Measurements from ENCODE around the gene ZC3H18. TPM values are rescaled to one million over a fixed set of nuclear protein-coding genes. Genes with fewer than 3 reads are reported as not detected.

Gene ZC3H18
- polyA plus RNA-seq, 1 donor: 34.0 TPM

GRCh38 chr16:88627531-88628411, 57.6 kb downstream of the ZC3H18 start:
- DNase-seq: no peak

- DNase-seq: no peak
These were observed 58.3 kb downstream of the ZC3H18 start for GRCh38 chr16:88628512-88628974.

DNA sequence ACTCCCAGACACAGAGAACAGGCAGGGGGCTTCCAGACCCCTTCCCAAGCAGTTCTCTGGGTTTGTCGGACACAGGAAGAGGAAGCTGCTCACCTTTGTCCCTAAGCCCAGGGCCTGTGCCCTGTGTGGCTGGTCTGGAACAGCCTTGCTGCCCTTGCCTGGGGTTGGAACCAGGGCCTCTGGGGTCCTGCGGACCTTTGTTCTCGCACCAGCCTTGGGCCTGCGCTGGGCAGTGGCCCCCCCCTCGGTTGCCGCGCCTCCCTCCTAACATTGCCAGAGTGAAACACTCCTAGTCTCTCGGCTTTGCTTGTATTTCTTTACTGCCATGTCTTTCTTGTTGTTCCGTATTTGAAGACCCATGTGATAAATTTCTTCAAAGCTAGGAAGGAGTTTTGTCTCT, 59.6 kb downstream of the ZC3H18 start:
- DNase-seq: no peak

DNA sequence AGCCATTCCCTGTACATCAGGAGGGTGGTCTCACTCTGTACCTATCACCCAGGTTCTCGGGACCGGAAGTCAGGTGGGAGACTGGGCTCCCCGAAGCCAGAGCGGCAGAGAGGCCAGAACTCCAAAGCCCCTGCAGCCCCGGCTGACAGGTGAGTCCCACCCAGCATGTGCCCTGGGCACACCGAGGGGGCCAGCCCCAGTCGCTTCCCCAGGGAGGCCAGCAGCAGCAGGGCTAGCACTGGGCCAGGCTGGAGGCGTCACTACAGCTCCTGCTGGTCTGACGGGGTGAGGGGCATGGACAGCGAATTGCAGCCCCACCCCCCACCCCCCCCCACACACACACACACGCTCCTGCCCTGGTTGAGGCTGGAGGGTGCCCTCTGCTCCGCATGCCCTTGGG, 60.2 kb downstream of the ZC3H18 start:
- no peak for DNase-seq

GRCh38 chr16:88630941-88631340, 60.7 kb downstream of the ZC3H18 start:
- DNase-seq: no peak

- DNase-seq: no peak
These were observed 61.2 kb downstream of the ZC3H18 start for GRCh38 chr16:88631384-88631783.

DNA sequence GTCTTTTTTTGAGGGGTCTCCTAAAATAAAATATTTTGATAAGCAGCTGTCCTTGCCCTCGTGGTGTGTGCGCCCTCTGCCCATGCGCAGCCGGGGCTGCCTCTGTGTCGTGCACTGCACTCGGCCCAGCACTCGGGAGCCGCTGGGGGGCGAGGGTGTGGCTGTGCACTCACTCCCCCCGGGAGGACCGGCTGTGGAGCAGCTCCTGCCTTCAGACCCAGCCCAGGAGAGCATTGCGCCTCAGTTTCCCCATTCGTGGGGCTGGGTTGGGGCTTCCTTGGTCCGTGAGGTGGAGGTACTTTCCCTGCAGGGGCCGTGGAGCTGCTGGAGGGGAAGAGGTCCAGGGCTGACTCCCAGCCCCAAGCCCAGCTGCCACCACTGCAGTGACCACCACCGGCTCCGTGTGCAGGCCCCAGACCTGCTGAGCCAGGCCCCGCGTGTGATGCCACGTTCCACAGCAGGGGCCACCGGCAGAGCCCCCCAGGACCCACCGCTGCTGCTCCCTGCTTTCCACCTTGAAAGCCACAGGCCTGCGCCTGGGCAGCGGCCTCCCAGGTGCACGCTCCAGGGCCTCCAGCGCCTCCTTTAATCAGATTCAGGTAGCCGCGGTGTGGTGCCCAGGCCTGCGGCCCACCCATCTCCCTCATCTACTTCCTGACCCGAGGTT, 61.9 kb downstream of the ZC3H18 start:
- no peak for DNase-seq

GRCh38 chr16:88632587-88632930, 62.4 kb downstream of the ZC3H18 start:
- DNase-seq: no peak

- no peak for DNase-seq
These were observed 63.5 kb downstream of the ZC3H18 start for GRCh38 chr16:88633684-88634140.

DNA sequence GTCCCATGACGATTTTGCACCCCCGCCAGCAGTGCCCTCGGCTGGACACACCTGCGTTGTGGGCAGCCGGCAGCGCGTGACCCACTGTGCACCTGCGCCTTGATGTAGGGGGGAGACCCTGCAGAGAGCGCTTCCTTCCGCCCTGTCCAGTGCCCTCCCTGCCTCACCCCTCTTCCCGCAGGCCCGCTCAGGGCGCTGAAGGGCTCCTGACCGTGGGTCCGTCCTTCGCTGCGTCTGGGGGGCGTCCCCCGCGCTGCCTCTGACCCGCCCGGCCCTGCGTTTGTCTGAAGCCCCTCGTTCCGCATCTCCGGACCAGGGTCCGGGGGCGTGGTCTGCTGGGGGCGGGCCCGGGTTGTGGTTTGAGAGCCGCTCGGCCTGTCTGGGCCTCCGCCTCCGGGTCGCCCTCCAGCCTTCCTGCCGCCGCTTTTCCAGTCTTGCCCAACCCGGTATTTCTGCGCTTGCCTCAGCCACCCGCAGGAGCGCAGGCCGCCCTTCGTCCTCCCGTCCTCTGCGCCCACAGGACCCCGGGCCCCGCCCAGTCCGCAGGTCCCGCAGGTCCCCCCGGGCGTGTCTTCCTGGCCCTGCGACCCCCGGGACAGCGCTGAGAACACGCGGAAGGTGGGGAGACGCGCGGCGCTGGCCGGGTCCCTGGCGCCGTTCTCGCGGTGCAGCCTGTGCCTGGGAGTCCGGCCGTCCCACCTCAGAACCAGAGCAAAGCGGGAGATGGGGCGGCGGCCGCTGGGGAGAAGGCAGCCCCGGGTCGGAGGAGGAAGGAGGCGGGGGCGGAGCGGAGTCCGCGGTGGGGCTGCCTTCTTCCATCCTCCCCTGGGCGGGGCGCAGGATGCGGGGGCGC, 64.2 kb downstream of the ZC3H18 start:
- no peak for DNase-seq

DNA sequence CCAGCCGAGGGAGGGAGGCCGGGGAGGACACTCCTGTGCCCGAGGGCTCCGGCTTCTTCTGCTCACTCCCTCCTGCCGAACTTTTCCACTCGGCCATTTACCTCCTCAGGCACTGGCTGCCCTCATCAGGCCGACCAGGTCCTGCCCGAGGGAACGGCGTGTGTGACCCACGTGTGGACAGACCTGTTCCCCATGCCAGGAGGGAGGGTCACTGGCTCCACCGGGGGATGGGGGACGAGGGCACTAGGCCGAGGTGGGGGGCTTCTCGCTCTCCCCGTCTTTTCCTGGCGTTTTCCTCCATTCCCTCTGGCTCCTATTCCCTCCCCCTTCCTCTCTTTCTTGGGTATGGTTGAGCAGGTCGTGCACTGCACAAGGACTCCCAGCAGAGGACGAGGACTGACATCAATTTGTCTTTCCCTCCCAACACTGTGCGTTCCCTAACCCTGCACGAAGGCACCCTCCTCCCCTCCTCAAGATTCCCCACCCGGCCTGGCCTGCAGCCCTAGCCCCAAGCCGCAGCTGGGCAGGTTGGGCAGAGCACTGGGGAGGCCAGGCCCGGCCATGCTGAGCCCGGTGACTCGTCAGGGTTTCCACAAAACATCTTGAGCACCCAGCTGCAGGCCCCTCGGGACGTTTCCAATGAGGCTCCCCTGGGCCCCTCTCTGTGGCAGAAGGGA, 64.9 kb downstream of the ZC3H18 start:
- no peak for DNase-seq

DNA sequence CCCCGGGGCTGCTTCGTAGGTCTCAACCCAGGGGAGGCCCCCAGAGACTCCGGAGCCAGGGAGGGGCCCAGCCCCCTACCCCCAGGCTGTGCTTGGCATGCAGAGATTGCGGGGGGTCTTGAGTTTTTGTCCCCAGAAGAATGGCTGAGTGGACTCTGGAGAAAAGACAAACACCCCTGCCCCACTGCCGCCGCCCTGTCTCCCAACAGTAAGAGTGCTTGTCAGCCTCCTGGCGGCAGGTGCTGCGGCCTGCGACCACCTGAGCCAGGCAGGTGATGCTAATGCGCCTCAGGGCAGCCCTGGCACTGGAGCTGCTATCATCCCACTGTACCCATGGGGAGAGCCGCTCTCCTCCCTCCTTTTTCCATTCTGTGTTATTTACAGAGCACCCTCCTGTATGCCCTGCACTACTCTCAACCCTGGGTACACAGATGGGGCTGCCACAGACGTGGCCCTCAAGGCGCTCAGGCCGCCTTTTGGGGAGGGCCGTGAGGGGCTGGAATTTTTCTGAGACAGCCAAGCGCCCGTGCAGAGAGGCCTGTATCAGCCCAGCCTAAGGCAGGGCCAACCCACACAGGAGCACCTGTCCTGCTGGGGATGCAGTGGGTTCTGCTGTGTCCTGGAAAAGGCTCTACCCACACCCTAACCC, 65.6 kb downstream of the ZC3H18 start:
- no peak for DNase-seq

GRCh38 chr16:88636488-88637265, 66.5 kb downstream of the ZC3H18 start:
- no peak for DNase-seq

DNA sequence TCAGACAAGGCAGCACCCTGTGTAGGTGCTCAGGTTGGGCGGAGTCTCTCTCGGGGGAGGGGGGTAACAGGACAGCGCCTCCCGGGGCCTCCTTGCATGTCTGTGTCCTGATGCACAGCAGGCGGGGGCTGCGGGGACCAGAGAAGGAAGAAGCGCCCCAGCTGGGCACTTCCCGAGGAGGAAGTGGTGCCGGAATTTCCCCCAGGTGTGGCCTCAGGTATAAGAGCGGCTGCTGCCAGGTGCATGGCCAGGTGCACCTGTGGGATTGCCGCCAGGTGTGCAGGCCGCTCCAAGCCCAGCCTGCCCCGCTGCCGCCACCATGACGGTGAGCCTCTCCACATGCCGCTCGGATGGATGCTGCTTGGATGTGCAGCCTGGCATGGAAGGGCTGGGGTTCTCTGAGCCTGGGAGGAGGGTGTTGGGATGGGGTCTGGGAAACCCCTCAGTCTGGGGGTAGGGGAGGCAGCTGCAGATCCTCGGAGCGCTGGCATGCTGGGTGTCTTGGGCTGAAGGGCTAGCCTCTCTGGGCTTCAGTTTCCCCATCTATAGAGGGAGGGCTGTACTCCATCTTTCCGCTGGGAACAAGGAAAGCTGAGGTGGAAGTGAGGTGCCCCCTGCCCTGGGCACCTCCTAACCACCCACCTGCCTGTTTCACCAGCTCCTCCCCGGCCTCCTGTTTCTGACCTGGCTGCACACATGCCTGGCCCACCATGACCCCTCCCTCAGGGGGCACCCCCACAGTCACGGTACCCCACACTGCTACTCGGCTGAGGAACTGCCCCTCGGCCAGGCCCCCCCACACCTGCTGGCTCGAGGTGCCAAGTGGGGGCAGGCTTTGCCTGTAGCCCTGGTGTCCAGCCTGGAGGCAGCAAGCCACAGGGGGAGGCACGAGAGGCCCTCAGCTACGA, 68.4 kb downstream of the ZC3H18 start, which contains the start of gene IL17C:
Gene IL17C, plus strand, starts transcription at position 250 of the 908 bp plus-strand sequence. Its CDS starts 70 bp downstream, at position 320.
- DNase-seq: no peak

DNA sequence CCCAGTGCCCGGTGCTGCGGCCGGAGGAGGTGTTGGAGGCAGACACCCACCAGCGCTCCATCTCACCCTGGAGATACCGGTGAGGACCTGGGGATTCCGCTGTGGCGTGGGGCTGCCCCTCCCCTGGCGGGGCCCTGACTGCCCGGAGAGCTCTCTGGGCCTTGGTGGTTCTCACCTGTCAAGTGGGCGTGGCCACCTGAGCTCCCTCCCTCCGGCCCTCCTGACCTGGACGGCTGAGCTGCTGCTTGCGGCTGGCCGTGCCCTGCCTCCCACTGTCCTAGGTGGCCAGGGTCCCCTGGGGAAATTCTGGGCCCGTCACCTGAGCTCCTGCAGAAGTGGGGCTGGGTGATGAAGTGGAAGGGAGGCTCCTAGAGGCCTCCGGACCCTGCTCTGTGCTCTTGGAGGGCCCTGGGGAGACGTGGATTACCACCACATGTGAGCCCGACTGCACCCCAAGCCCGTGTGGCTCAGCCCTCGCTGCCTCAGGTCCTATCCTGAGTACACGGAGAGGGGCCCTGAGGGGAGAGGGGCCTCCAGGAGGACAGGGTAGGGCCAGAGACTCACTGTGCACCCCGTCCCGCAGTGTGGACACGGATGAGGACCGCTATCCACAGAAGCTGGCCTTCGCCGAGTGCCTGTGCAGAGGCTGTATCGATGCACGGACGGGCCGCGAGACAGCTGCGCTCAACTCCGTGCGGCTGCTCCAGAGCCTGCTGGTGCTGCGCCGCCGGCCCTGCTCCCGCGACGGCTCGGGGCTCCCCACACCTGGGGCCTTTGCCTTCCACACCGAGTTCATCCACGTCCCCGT, 69.2 kb downstream of the ZC3H18 start:
- no peak for DNase-seq

- no peak for DNase-seq
These were observed 69.9 kb downstream of the ZC3H18 start for GRCh38 chr16:88640039-88640495.

GRCh38 chr16:88640498-88641247, 70.5 kb downstream of the ZC3H18 start:
- DNase-seq: no peak
